MM.1S (cell line): ENCODE data around the gene PLCG1.
"Not testable (repeated sequence)": the region's sequence is repeated elsewhere in the genome, so short reads cannot be mapped to it uniquely, and the experiment has no call there.

ENCODE experiments used
- DNase-seq: peaks from one replicate; pipeline ENCODE4 v3.0.0-alpha.2; 2015
- H2AFZ ChIP-seq: fragments of 300-600 bp; sonication (generic); 2 replicates; pipeline ENCODE4 v1.6.0; 2016; ENCODE audit warnings: antibody characterized with exemption, low read length
- H3F3A ChIP-seq: fragments of 300-600 bp; sonication (generic); 2 replicates; pipeline ENCODE4 v1.6.1; 2016; ENCODE audit warnings: mild to moderate bottlenecking, antibody characterized with exemption, low read length, moderate library complexity, mixed read lengths; ENCODE audit not compliant: insufficient read depth
- H3K27ac ChIP-seq: fragments of 300-600 bp; sonication (generic); 2 replicates; pipeline ENCODE4 v1.5.1; 2016; ENCODE audit warnings: mild to moderate bottlenecking, low read length
- H3K27me3 ChIP-seq: fragments of 300-600 bp; sonication (generic); replicated peaks from 2 replicates; pipeline ENCODE4 v1.6.0; 2016; ENCODE audit warnings: low read length; ENCODE audit not compliant: insufficient read depth
- H3K36me3 ChIP-seq: fragments of 300-600 bp; sonication (generic); replicated peaks from 2 replicates; pipeline ENCODE4 v1.6.1; 2016; ENCODE audit warnings: mild to moderate bottlenecking, low read length, mixed read lengths; ENCODE audit not compliant: insufficient read depth
- H3K4me1 ChIP-seq: fragments of 300-600 bp; sonication (generic); 2 replicates; pipeline ENCODE4 v1.6.1; 2016; ENCODE audit warnings: low read length, mixed read lengths
- H3K4me2 ChIP-seq: fragments of 300-600 bp; sonication (generic); 2 replicates; pipeline ENCODE4 v1.6.0; 2016; ENCODE audit warnings: low read depth, low read length
- H3K4me3 ChIP-seq: fragments of 300-600 bp; sonication (generic); 2 replicates; pipeline ENCODE4 v1.5.1; 2016; ENCODE audit warnings: low read length, mixed read lengths
- H3K79me2 ChIP-seq: fragments of 300-600 bp; sonication (generic); 2 replicates; pipeline ENCODE4 v1.6.1; 2016; ENCODE audit warnings: mixed run types, low read length, mixed read lengths
- H3K9ac ChIP-seq: fragments of 300-600 bp; sonication (generic); 2 replicates; pipeline ENCODE4 v1.6.1; 2016; ENCODE audit warnings: low read length, mixed read lengths
- H3K9me2 ChIP-seq: fragments of 300-600 bp; sonication (generic); replicated peaks from 2 replicates; pipeline ENCODE4 v1.6.1; 2016; ENCODE audit warnings: mild to moderate bottlenecking, low read length, mixed read lengths; ENCODE audit not compliant: insufficient read depth
- H3K9me3 ChIP-seq: fragments of 300-600 bp; sonication (generic); replicated peaks from 2 replicates; pipeline ENCODE4 v1.6.1; 2016; ENCODE audit warnings: mild to moderate bottlenecking, low read length, mixed read lengths; ENCODE audit not compliant: insufficient read depth
- H4K20me1 ChIP-seq: fragments of 300-600 bp; sonication (generic); 2 replicates; pipeline ENCODE4 v1.6.1; 2016; ENCODE audit warnings: mild to moderate bottlenecking, low read length, moderate library complexity, mixed read lengths; ENCODE audit not compliant: insufficient read depth
- EZH2 ChIP-seq: fragments of 300-600 bp; sonication (generic); optimal IDR thresholded peaks from 2 replicates; pipeline ENCODE3; 2017; ENCODE audit warnings: low read depth, mild to moderate bottlenecking, antibody characterized with exemption, low read length, mixed read lengths
- EZH2phosphoT487 ChIP-seq: fragments of 300-600 bp; sonication (generic); IDR thresholded peaks from 2 replicates; pipeline ENCODE4 v1.6.1; 2018; ENCODE audit warnings: antibody characterized with exemption, low read length
- TF ChIP-seq, protein P1 (sequence below): fragments of 300-600 bp; sonication (generic); IDR thresholded peaks from 2 replicates; pipeline ENCODE4 v1.5.1; 2016; ENCODE audit warnings: antibody characterized with exemption, low read length, mixed read lengths

Gene PLCG1

DNA sequence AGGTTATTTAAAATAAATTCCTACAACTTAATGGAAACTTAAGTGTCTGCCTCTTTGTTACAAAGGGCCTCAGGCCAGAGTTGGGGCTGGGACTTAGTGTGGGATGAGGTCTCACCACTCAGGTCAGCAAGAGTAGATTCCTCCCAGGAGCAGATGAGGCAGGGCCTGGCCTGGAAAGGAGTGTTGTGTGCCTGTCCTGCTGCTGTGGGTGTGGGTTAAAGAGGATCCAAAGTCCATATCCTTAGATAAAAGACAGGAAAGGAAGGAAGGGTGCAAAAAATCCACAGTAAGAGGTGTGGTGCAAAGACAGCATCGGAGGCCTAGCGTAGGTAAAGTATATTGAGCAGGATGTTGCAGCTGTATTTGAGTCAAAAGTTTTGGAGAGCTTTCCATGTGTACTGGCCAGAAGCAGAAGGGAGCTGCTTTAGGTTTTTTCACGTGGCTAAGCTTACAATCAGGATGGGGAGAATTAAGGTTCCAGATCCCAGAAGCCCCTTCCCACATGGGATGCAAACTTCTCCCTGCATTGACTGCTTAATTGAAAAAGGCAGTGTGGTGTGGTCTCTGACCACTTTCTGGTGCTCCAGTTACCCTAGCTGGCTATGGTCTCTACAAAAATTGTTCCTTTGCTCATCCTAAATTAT lies 12.8 kb upstream of the PLCG1 start:
- TF ChIP-seq, protein P1, sequence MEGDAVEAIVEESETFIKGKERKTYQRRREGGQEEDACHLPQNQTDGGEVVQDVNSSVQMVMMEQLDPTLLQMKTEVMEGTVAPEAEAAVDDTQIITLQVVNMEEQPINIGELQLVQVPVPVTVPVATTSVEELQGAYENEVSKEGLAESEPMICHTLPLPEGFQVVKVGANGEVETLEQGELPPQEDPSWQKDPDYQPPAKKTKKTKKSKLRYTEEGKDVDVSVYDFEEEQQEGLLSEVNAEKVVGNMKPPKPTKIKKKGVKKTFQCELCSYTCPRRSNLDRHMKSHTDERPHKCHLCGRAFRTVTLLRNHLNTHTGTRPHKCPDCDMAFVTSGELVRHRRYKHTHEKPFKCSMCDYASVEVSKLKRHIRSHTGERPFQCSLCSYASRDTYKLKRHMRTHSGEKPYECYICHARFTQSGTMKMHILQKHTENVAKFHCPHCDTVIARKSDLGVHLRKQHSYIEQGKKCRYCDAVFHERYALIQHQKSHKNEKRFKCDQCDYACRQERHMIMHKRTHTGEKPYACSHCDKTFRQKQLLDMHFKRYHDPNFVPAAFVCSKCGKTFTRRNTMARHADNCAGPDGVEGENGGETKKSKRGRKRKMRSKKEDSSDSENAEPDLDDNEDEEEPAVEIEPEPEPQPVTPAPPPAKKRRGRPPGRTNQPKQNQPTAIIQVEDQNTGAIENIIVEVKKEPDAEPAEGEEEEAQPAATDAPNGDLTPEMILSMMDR: no peak
- no peak for TF ChIP-seq EZH2phosphoT487
- TF ChIP-seq EZH2: no peak
- Histone ChIP-seq H3K4me3 (no peak overlapping the region), H2AFZ (no peak overlapping the region), H3K9me3 (no peaks in the 10 kb centered on the region), H3K9me2 (no peaks in the 10 kb centered on the region), H3F3A (no peaks in the 10 kb centered on the region), H3K27ac (no peak overlapping the region), H3K9ac (no peak overlapping the region), H3K27me3 (no peaks in the 10 kb centered on the region), H3K79me2 (no peaks in the 10 kb centered on the region), H3K4me2 (no peak overlapping the region), H3K4me1 (no peaks in the 10 kb centered on the region), H3K36me3 (peaks cover 8% of the 10 kb centered on the region; the same call in 1 of the 2 replicates), H4K20me1 (no peaks in the 10 kb centered on the region)
- no peak for DNase-seq

DNA sequence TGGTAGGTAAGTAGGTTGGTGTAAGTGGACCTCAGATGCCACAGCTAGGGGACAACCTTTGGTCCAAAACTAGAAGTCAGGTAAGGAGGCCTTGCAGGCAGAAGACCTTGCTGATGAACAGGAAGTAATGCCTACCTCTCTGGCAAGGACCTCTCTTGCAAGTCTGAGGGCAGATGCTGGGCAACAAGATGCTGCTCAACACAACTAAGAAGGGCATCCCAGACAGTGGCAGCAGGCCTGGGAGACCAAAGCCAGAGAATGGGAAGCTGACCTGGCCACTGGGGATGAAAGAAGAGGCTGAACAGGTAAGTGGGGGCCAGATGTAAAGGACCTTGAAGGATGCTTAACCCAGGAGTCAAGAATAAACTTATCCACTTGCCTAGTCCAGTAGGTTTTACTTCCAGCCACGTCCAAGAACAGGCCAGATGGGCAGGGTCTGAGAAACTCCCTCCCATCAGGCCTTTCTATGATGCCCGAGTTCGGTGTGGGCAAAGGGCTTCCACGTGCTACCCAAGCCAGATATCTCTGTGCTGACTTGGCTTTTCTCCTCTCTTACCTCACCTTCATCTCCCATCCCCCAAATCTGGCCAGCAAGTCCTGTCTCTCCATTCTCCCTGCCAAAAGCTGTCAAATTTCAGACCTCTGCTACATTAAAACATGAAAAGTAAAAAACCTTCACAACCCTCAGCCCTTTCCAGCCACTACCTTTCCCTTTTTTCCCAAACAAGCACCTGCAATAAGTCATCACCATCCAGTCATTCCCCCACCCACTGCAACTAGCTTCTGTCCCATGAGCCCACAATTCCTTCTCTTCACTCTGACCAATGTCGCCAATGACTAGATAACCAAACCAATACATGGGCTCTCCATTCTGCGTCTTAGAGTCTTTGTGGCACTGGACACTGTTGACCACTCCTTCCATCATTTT lies 11.5 kb upstream of the PLCG1 start:
- Histone ChIP-seq H3K9ac (no peak overlapping the region), H2AFZ (no peak overlapping the region), H3K79me2 (no peaks in the 10 kb centered on the region), H3K27ac (no peak overlapping the region), H3K9me2 (no peaks in the 10 kb centered on the region), H3K4me1 (no peaks in the 10 kb centered on the region), H4K20me1 (no peaks in the 10 kb centered on the region), H3K4me3 (no peak overlapping the region), H3K36me3 (peaks cover 8% of the 10 kb centered on the region; the same call in 1 of the 2 replicates), H3F3A (no peaks in the 10 kb centered on the region), H3K9me3 (no peaks in the 10 kb centered on the region), H3K27me3 (no peaks in the 10 kb centered on the region), H3K4me2 (no peak overlapping the region)
- no peak for TF ChIP-seq EZH2
- TF ChIP-seq, protein P1: no peak
- DNase-seq: no peak

DNA sequence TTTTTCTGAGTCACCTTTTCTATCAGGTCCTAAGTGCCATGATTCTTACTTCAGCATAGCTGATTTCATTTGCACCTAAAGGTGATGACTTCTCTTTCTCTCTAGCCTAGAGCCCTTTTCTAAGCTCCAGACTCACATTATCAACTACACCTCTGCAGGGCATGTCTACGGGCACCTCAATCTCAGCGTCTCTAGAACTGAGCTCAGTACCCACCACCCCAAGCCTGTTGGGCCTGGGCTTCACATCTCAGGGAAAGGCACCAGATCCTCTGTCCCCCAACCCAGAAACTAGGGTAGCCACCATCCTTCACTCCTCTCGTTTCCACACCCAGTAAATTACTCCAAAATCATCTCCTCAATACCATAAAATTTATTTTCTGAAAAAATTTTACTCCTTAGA lies 10.6 kb upstream of the PLCG1 start:
- H3K9ac ChIP-seq: no peak overlapping the region
- TF ChIP-seq, protein P1: no peak
- TF ChIP-seq EZH2 (no peak), EZH2phosphoT487 (no peak)
- H4K20me1 ChIP-seq: no peaks in the 10 kb centered on the region
- DNase-seq: no peak
- no peak overlapping the region for H3K27ac ChIP-seq
- H3K4me1 ChIP-seq: no peaks in the 10 kb centered on the region
- H3K9me2 ChIP-seq: no peaks in the 10 kb centered on the region
- H3K27me3 ChIP-seq: no peaks in the 10 kb centered on the region
- H3K4me3 ChIP-seq: no peak overlapping the region
- H3F3A ChIP-seq: no peaks in the 10 kb centered on the region
- H3K9me3 ChIP-seq: no peaks in the 10 kb centered on the region
- no peak overlapping the region for H3K4me2 ChIP-seq
- H3K36me3 ChIP-seq: 0 out of 2 replicates have a peak, but pooled peaks cover 5% of the 10 kb centered on the region
- no peaks in the 10 kb centered on the region for H3K79me2 ChIP-seq
- no peak overlapping the region for H2AFZ ChIP-seq

DNA sequence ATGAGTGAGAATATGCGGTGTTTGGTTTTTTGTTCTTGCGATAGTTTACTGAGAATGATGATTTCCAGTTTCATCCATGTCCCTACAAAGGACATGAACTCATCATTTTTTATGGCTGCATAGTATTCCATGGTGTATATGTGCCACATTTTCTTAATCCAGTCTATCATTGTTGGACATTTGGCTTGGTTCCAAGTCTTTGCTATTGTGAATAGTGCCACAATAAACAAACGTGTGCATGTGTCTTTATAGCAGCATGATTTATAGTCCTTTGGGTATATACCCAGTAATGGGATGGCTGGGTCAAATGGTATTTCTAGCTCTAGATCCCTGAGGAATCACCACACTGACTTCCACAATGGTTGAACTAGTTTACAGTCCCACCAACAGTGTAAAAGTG lies 9.0 kb upstream of the PLCG1 start:
- not testable (repeated sequence) for H3K27ac ChIP-seq, H4K20me1 ChIP-seq, H3F3A ChIP-seq, H3K9ac ChIP-seq, H3K9me3 ChIP-seq, H3K4me2 ChIP-seq, H3K9me2 ChIP-seq, H3K27me3 ChIP-seq, H3K4me1 ChIP-seq, H3K36me3 ChIP-seq, DNase-seq, H3K79me2 ChIP-seq, H3K4me3 ChIP-seq, H2AFZ ChIP-seq
